WI38 (cell line): Measurements from ENCODE around the gene ZNF598.
"Not testable (repeated sequence)": the region's sequence is repeated elsewhere in the genome, so short reads cannot be mapped to it uniquely, and the experiment has no call there.

ENCODE experiments used
- H3K4me3 ChIP-seq: 2 replicates; pipeline ENCODE4 v1.5.1; 2011; ENCODE audit warnings: low read depth, mild to moderate bottlenecking, control low read depth, low read length
- CTCF ChIP-seq: IDR thresholded peaks from 2 replicates; pipeline ENCODE4 v1.5.1; 2012; ENCODE audit warnings: low read depth, mild to moderate bottlenecking, control low read depth, low read length

The ZNF598 gene

GRCh38 chr16:2019518-2019920 lies 9.9 kb upstream of the ZNF598 start, which contains the start of gene NPW:
NPW (plus strand) TSS chr16:2019785.
- H3K4me3 ChIP-seq = no peak within 1 kb of the TSS
- TF ChIP-seq CTCF = no peak

GRCh38 chr16:2016407-2016922 lies 6.8 kb upstream of the ZNF598 start:
- no peak overlapping the region for H3K4me3 ChIP-seq
- TF ChIP-seq CTCF = peak; percentile 38; the same call in 1 of the 2 replicates

- no peak overlapping the region for H3K4me3 ChIP-seq
Measured at GRCh38 chr16:2015947-2016208, 6.3 kb upstream of the ZNF598 start.

GRCh38 chr16:2015117-2015946 lies 5.7 kb upstream of the ZNF598 start:
- TF ChIP-seq CTCF = no peak
- H3K4me3 ChIP-seq = no peak overlapping the region

More at GRCh38 chr16:2015947-2016208, 6.3 kb upstream of the ZNF598 start:
- no peak for TF ChIP-seq CTCF

DNA sequence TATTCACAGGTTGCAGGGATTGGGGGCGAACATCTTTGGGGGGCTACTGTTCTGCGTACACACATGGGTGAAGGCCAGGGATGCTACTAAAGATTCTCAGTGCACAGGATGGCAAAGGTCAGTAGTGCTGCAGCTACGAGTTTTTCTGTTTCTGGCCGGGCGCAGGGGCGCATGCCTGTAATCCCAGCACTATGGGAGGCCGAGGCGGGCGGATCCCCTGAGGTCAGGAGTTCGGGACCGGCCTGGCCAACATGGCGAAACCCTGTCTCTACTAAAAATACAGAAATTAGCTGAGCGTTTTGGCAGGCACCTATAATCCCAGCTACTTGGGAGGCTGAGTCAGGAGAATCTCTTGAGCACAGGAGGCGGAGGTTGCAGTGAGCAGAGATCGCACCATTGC lies 3.9 kb upstream of the ZNF598 start:
- no peak overlapping the region for H3K4me3 ChIP-seq

DNA sequence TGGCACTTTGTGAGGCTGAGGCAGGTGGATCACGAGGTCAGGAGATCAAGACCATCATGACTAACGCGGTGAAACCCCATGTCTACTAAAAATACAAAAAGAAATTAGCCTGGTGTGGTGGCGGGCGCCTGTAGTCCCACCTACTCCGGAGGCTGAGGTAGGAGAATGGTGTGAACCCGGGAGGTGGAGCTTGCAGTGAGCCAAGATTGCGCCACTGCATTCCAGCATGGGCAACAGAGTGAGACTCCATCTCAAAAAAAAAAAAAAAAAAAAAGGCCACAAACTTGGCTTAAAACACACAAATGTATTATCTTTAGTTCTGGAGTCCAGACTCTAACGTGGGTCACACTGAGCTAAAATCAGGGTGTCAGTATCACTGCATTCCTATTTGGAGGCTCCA lies 2.1 kb upstream of the ZNF598 start:
- not testable (repeated sequence) for H3K4me3 ChIP-seq

More for the DNA sequence above, 3.9 kb upstream of the ZNF598 start:
- TF ChIP-seq CTCF = no peak

DNA sequence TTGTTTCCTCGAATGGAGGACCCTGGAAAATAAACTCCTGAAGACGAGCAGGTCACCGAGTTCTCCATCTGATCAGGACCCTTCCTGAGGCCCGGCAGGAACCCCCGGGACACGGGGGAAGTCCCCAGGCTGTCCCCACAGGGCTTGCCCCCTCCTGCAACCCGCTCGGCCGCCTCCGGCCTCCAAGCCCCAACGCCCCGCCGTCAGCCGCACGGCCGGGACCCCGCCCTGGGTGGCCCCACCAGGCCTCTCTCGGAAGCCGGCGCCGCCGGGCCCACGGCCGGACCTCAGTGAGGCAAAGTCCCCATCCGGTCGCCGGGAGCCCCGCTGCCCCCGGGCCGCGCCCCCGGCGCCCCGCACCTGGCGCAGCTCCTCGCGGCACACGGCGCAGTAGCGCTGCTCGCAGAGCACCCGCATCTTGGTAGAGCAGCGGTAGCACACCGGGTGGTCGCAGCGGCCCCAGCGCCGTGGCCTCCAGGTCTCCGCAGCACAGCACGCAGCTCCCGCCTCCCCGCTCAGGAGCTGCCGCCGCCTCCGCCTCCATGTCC lies 383 bp downstream of the ZNF598 start:
- TF ChIP-seq CTCF = no peak
- peak overlapping the region; percentile 84 for H3K4me3 ChIP-seq
